ENCODE measurements around the gene TENM4. TPM values are rescaled to one million over a fixed set of nuclear protein-coding genes. Genes with fewer than 3 reads are reported as not detected.

Gene TENM4
- total RNA-seq, 1 donor from 2014 or later, result 0.63 TPM

DNA sequence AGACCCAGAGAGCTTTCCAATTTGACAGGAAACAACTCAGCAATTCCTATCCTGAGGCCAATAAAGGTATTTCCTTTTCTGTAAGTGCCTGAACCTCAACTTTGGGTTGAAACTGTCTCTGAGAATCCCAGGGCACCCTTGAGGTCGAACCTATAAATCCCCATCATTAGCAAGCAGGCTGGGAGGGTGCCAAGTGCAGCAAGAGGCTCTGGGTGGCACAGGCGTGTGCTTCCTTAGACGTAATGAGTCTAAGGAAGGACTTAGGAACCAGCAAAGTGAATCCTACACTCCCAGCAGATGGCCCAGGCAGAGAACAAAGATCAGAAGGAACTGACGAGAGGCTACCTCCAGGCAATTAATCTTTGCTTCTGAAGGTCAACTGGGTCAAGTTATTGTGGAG lies 631.9 kb downstream of the TENM4 start:
- H3K4me3 ChIP-seq, result no peak overlapping the region
- TF ChIP-seq, protein P1, sequence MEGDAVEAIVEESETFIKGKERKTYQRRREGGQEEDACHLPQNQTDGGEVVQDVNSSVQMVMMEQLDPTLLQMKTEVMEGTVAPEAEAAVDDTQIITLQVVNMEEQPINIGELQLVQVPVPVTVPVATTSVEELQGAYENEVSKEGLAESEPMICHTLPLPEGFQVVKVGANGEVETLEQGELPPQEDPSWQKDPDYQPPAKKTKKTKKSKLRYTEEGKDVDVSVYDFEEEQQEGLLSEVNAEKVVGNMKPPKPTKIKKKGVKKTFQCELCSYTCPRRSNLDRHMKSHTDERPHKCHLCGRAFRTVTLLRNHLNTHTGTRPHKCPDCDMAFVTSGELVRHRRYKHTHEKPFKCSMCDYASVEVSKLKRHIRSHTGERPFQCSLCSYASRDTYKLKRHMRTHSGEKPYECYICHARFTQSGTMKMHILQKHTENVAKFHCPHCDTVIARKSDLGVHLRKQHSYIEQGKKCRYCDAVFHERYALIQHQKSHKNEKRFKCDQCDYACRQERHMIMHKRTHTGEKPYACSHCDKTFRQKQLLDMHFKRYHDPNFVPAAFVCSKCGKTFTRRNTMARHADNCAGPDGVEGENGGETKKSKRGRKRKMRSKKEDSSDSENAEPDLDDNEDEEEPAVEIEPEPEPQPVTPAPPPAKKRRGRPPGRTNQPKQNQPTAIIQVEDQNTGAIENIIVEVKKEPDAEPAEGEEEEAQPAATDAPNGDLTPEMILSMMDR (IDR thresholded peaks at IDR 0.05; ENCODE audit: borderline replicate concordance), result no peak
- H3K4me1 ChIP-seq, result peaks cover 20% of the 10 kb centered on the region
- no peaks in the 10 kb centered on the region for H3K9me3 ChIP-seq (replicated peaks)
- DNase-seq, result no peak
- H3K27me3 ChIP-seq (ENCODE audit: low read depth), result no peaks in the 10 kb centered on the region
- no peaks in the 10 kb centered on the region for H3K36me3 ChIP-seq
- H3K27ac ChIP-seq (replicated peaks), result no peak overlapping the region
- intact Hi-C loops (cut with micrococcal nuclease), result no loop called here

GRCh38 chr11:78807351-78807750 lies 633.5 kb downstream of the TENM4 start:
- Histone ChIP-seq H3K27ac (replicated peaks) (no peak overlapping the region), H3K36me3 (no peaks in the 10 kb centered on the region), H3K9me3 (replicated peaks) (no peaks in the 10 kb centered on the region), H3K4me3 (no peak overlapping the region), H3K27me3 (ENCODE audit: low read depth) (no peaks in the 10 kb centered on the region), H3K4me1 (peaks cover 24% of the 10 kb centered on the region)
- intact Hi-C loops (cut with micrococcal nuclease), result no loop called here
- TF ChIP-seq, protein P1 (IDR thresholded peaks at IDR 0.05; ENCODE audit: borderline replicate concordance), result no peak
- no peak for DNase-seq

GRCh38 chr11:78806214-78807004 lies 634.4 kb downstream of the TENM4 start:
- Histone ChIP-seq H3K27me3 (ENCODE audit: low read depth) (no peaks in the 10 kb centered on the region), H3K36me3 (no peaks in the 10 kb centered on the region), H3K4me1 (peaks cover 33% of the 10 kb centered on the region), H3K9me3 (replicated peaks) (no peaks in the 10 kb centered on the region), H3K4me3 (no peak overlapping the region), H3K27ac (replicated peaks) (no peak overlapping the region)
- intact Hi-C loops (cut with micrococcal nuclease), result no loop called here
- TF ChIP-seq, protein P1 (IDR thresholded peaks at IDR 0.05; ENCODE audit: borderline replicate concordance), result no peak
- DNase-seq, result no peak

GRCh38 chr11:78804991-78805390 lies 635.8 kb downstream of the TENM4 start:
- Histone ChIP-seq H3K27me3 (ENCODE audit: low read depth) (no peaks in the 10 kb centered on the region), H3K9me3 (replicated peaks) (no peaks in the 10 kb centered on the region), H3K4me3 (no peak overlapping the region), H3K4me1 (peaks cover 30% of the 10 kb centered on the region), H3K27ac (replicated peaks) (no peak overlapping the region), H3K36me3 (no peaks in the 10 kb centered on the region)
- intact Hi-C loops (cut with micrococcal nuclease), result no loop called here
- TF ChIP-seq, protein P1 (IDR thresholded peaks at IDR 0.05; ENCODE audit: borderline replicate concordance), result no peak
- no peak for DNase-seq

DNA sequence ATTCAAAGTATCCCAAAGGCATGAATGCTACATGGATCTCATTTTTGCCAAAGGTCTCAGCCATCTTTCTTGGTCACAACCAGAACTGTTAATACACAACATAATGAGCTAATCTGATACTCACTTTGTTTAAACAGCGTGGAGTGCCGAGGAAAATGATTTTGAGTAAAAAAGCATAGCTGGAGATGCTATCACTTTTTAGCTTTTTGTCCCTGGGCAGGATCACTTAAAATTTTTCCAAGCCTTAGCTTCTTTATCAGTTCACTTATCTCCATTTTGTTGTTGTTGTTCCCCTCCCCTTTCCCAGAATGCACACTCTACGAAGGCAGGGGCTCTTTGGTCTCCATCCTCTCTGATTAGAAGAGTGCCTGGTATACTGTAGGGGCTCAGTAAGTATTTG lies 636.8 kb downstream of the TENM4 start:
- no peak overlapping the region for H3K4me3 ChIP-seq
- no peaks in the 10 kb centered on the region for H3K9me3 ChIP-seq (replicated peaks)
- H3K36me3 ChIP-seq, result no peaks in the 10 kb centered on the region
- H3K4me1 ChIP-seq, result peaks cover 20% of the 10 kb centered on the region
- no peaks in the 10 kb centered on the region for H3K27me3 ChIP-seq (ENCODE audit: low read depth)
- intact Hi-C loops (cut with micrococcal nuclease), result no loop called here
- TF ChIP-seq, protein P1 (IDR thresholded peaks at IDR 0.05; ENCODE audit: borderline replicate concordance), result no peak
- no peak for DNase-seq
- no peak overlapping the region for H3K27ac ChIP-seq (replicated peaks)
